COLO668 (cell line): Measurements from ENCODE around the gene MRPL40.

Experiments
- DNase-seq: peaks from one replicate; lab custom pipeline; 2025; ENCODE audit not compliant: unreplicated experiment; lab: John Stamatoyannopoulos, UW

MRPL40 gene

DNA sequence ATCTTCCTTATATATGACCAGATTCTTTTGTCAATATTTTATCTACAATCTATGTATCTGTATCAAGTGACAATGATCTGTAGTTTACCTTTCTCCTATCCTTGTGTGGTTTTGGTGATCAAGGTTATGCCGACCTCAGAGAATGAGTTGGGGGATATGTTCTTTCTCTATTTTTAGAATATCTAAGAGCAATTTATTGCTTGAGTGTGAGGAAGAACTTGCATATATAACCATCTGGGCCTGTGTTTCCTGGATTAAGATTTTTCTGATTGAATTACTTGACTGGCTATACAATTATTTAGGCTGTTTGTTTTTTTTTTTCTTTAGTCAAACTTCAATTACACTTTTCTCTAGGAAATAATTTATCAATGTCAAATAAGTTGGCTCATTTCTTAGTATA, 29.2 kb downstream of the MRPL40 start:
- DNase-seq: no peak

DNA sequence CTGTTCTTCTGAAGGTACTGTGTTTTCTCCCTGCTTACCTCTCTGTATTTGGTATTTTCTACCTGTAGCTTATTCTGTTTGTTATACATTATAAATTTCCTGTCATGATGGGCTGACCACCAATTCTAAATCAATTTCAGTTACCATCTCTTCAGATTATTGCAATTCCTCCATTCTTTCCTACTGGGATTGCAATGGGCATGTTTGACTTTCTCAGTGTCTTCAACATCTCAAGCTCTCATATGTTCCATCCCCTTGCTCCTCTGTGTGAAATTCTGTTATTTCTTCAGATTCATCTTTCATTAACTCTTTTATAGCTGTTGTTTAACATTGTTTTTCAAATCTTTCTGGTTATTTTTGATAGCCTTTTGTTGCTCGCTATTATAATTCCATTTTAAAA, 30.7 kb downstream of the MRPL40 start:
- no peak for DNase-seq

DNA sequence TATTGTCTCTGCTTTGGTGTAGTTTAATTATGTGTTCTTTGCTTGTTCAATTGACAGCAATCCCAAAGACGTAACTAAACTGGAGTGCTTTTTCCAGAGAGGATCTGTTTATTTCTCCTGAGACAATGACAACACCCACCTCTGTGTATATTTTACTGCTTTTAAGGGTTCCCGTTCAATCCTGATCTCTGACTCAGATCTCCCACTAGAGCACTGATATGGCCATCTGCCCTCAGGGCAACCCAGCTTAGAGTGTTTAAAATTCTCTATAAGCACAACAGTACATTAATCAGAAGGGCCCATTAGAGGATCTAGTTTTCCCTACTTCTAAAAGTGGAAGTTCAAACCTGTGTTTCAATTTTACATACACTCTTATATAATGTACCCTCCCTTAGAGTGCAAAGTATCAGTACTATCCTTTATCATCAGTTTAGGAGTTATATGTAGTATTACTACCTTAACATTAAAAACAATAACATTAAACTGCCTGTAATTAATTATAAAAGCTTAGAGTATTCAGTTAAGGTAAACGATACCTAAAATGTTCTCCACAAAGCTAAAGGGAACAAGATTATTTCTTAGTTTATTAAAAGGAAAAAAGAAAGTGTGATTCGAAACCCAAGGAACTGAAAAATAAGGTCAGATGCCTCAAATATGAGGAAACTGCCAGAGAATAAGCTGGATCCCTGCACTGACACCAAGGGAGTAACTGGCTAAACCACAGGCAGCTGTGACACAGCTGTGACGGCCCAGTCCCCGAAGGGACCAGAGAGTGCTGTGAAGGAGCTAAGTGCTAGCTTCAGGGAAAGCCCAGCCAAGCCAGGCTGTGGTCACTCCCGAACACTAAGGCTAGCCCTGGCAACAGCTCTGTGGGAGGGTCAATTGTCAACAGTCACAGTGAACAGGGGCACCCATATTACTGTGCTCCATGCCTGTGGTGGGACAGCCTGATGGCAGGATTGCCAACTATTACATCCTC, 31.4 kb downstream of the MRPL40 start:
- no peak for DNase-seq

DNA sequence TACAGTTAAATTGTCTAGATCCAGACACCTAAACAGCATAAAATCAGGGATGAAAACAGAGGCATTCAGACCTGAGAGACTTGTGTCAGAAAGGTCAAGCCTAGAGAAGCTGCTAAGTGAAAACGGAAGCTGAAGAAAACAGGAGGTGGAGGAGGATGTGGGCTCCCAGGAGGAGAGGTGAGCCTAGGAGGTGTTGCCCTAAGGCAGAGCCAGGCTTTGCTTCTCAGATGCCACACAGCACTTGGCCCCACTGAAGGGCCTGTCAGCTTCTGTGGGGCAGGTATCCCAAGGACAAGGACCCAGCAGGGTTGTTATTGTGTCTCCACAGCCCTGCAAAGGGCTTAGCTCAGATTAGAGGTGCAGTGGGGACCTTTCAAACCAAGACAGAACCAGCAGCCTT, 32.2 kb downstream of the MRPL40 start:
- no peak for DNase-seq

DNA sequence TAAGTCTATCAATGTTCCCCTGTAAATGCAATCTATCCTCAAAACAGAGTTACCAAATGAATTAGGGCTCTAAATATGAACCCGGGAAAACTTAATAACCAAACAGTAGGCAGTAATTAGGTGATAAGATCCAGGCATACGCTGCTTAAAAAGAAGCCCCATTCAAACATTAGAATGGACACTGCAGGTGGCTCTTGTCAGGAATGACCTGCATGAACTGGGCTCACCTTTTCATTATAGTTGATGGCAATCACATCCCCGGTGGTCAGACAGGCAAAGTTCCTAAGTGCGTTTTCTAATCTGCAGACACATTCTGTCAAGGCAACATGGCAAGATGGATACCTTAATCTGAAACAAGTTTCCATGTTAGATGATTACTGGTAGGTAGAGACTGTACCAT, 32.6 kb downstream of the MRPL40 start:
- no peak for DNase-seq

DNA sequence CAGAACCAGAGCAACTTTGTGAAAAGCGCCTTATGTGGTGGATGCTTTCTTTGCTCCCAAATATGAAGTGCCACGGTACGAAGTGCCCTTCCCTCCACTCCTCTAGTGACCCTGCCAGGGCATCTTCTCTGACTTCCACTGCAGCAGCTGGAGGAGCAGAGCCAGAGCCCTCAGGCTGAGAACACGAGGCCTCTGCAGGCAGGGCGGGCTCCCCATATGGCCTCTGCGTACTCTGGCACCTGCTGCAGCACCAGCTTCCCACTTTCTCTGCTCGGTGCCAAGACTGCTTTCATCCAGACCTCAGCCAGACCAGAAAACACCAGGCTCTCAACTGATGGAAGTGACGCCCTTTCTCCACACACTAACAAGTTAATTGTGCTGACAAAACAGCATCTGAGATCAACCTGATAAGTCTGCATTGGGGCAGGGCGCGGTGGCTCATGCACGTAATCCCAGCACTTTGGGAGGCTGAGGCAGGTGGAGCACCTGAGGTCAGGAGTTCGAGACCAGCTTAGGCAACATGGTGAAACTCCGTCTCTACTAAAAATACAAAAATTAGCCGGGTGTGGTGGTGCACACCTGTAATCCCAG, 33.9 kb downstream of the MRPL40 start:
- DNase-seq: no peak

DNA sequence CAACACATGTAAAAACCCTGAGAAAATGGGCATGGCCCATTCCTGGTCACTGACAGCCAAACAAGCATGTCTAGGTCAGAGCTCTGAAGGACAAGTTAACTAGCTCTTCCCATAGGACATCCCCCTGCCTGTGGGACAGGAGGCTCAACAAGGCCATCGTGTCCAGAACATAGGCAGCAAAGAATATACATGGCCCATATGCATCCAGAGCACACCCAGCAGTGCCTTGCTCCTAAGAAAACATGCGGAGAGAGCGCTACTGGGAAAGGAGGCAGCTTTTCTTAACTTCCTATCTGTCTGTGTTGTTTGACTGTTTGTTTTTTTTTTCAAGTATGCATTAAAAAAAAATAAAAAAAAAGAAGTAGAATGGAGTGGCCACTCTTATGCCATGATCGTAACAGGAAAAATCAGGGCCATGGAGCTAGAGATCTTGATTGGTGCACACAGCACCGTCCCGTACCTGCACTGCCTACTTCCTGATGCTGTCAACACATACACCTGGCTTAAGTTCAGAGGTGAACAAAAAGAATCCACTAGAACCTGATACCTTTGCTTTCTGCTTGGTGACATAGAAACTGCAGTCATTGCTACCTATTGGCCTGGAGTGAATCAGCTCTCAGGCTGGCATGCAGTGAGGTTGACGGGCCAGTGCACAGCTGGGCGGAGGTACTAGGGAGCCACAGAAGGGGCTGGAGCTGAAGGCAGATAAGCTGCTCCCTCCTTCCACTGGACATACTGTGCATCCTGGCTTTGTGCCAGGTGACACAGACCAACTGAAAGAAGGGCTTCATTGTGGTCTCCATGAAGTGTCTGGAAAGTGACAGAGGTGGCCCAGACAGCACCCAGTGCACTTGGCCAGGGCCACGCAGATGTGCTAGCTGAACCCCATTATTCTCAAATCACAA, 34.8 kb downstream of the MRPL40 start:
- no peak for DNase-seq

DNA sequence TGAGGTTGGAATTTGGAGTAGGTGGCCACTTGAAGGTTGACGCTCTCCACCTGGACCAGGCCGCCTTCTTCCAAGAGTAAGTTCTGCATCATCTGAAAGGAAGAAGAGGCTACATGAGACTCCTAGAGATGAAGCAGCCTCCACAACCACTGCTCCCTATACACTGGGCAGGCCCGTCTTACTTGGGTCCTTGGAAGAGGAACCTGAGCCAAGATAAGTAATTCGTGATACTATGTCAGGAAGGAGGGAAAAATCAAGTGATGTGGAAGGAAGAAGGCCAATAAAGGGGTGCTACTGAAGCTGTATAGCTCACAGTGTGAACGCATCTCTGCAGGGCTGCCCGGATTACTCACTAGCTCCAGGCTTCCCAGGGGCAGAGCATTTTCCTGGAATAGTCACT, 35.6 kb downstream of the MRPL40 start:
- DNase-seq: no peak

DNA sequence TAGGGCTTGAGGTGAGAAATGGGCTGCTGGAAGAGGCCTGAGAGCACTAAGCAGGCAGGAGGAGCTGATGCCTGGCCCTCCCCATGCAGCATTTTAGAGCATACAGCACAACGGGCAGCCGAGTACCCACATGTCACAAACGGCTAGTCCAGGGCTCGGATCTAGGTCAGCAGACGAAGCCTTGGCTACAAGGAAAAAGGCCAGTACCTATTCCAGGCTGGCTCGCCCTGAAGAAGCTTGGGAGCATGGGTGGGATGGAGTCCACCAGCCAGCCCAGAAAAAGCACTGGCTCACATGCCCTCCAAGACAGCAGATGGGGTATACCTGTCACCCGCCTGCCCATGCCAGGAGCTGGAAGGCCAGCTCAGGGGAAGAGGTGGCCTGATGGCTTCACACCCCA, 37.1 kb downstream of the MRPL40 start:
- DNase-seq: no peak

DNA sequence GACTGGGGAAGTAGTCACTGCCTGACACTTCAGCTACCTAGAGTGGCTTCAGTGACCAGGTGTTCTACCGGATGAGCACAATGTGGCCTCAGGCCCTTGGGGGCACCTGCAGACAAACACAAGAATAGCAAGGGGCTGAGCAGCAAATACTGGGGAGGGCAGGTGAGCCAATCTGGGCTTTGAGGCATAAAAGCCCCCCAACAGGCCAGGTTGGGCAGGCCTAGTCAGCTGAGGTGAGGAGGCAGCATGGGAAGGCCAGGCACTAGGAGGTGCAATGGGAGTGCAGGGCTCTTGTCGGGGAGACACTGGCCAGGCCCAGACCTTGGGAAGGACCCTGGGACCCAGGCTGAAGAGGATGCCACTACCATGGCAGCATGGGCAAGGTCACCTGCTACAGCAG, 37.7 kb downstream of the MRPL40 start:
- DNase-seq: no peak

DNA sequence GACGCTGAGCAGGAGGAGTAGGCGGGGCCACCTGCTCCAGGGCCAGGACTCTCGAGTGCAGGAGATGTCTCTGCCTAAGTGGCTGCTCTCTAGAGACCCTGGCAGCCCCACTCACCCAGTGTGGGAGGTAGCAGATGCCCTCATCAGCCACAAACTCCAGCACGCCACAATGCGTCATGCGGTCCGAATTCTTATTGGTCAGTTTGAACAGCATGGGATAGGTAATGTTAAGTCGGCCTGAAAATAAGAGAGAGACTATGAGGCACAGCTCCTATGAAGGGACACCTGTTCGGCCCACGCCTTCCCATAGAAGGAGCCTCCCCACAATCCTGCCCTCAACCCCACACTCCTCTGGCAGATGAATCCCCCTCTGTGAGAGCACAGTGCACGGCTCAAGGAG, 39.2 kb downstream of the MRPL40 start:
- no peak for DNase-seq

DNA sequence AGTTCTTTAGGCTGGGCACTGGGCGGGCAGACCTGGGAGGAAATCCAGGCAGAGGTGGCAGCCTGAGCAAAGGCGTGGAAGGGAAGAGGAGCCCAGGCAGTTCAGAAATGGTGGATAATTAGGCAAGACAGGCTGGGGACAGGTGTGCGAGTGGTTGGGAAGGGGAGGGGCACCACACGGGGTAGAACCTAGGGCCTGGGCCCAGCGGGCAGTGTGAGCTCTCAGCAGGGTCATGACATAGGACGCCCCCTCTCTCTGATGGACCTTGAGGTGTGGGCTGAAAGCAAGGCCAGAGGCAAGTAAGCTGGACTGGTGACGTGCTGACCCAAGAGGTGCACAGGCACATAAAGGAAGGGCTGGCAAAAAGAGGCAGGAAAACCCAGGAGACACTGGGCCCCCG, 39.9 kb downstream of the MRPL40 start:
- DNase-seq: no peak

DNA sequence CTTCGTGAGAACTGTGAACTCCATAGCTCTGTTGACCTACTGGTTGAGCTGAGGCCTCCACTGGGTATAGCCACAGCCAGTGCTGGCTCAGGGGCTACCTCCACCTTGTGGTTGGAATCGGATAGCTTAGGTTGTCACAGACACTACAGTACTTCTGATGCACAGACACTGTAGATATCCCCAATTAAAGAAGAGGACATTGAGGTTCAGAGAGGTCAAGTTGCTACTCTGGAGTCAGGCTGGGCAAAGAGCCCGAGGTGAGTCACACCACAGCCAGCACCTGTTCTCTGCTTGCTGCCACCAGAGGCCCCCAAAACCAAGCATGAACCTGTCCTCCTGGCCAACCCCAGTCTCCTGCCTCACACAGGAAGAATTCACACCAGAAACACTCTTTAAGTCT, 41.2 kb downstream of the MRPL40 start:
- no peak for DNase-seq

DNA sequence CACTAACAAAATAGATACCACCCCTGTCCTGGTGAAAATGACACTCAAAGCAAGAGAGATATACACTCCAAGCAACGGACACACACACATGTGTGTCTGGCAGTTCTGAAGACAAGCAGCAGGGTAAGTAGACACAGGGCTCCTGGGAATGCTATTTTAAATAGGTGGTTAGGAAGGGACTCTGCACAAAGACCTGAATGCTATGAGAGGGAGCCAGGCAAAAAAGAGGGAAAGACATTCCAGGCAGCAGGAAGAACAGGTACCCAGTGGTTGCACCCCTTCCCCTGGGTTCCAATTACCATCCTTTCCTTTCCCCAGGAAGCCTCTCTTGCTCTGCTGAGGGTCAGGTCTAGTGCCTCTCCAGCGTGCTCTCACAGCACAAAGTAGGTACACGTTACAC, 43.7 kb downstream of the MRPL40 start:
- no peak for DNase-seq

DNA sequence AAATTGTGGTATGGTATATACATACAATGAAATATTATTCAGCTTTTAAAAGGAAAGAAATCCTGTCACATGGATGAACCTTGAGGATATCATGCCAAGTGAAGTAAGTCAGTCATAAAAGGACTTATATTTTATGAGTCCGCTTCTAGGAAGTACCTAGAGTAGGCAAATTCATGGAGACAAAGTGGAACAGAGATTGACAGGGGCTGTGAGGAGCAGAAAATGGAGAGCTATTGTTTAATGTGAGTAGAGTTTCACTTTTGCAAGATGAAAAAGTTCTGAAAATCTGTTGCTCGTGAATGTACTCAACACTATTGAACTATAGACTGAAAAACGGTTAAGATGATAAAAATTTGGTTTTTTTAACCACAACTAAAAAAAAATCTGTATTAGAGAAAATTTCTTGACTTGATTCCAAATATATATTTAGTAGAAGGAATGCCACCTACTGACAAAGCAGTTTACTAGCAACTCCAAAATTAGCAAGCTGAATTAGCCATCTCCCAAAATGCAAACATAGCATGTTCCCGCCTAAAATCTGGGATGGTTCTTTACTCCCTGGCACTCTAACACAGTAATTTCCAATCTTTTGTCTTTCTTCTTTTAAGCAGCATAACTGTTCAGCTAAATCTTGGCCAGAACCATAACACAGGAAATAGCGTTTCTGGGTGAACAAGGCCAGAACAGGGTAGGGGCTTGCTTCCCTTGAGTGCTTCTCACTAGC, 45.1 kb downstream of the MRPL40 start:
- no peak for DNase-seq

DNA sequence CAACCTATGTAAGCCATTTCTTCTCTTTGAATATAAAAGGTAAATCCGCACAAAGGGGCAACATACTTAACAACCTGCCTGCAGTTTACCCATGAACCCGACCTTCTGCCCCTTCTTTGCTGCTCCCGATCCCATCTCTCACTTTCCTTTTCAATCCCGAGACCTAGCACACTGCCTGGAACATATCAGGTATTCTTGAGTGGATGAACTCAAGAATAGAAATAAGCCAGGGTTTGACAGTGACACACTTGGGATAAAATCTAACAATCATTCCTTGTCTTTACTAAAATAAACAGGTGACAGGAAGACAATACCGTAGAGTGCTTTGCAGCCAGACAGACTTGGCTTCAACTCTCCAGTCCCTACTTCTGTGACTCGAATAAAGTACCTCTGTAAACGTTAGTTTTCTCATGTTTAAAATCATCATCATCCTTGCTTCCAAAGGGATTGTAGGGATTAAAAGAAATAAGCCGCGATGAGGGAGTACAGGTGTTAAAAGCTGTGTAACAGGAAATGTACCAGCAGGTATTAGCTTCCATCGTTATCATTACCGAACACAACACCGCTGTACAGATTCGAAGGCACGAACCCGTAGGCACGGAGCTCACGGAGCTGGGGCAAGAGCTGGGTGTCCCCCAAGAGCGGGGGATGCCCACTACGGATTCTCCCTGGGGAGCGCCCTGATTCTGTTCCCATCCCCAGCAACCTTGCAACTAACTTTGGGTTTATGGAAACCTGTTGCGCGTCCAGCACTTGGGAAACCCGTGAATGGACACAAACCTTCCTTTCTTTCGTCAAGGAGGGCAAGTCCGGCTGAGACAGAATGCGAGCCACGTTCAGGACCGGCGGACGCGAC, 45.9 kb downstream of the MRPL40 start:
- DNase-seq: peak; percentile 12

DNA sequence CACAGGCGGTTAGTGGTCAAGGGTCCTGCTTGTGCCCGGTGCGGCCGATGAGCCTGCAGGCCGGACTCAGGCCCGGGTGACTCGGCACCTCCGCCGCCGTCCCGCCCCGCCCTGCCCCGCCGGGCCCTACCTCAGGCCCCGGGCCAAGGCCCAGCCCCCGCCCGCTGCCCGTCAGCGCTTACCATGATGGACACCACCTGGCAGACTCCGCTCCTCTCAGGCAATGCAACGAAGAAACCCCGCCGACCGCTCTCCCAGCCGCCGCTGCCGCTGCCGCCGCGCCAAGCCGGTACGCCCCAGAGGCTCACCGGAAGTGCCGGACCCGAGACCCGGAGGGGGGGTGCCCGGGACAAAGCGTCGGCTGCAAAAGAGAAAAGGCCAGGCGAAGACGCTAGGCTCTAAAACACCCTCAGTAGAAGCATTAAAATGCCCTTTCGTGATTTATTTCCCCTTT, 46.6 kb downstream of the MRPL40 start, which contains the start of gene UFD1:
Gene UFD1, minus strand, starts transcription at position 293 of the 454 bp plus-strand sequence. Its CDS starts 108 bp downstream, at position 185.
- DNase-seq: peak; percentile 78

DNA sequence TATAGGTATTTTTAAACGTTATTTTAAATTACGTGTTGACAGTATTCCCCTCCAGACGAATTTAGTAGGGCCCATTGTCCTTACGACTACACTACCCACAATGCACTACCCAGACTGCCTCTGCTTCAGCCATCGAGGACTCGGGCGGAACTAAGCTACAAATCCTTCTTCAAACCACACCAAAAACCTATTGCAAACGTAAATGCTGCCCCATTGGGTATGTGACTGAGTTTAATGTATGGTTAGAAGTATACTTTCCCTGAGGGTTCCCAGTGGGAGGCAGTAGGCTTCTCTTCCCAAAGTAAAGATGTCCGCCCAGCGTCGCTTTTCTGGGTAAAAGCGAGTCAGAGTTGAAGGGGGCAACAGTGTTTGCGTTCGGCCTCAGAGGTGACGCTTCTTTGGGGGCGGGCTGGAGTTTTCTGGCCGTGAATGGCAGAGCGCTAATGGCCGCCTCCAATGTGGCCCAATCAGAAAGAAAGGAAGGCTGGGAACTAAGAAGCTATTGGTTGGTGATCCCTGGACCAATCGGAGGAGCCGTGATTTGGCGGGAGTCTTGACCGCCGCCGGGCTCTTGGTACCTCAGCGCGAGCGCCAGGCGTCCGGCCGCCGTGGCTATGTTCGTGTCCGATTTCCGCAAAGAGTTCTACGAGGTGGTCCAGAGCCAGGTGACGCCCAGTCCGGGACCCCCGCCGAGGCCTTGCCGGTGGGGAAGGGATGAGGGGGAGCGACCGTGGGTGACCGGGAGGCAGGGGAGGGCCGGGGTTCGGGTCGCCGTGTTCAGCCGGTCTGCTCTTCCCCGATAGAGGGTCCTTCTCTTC, 47.2 kb downstream of the MRPL40 start, which contains the start of gene CDC45:
Gene CDC45, plus strand, starts transcription at position 566 of the 818 bp plus-strand sequence. Its CDS starts 49 bp downstream, at position 615.
- peak; percentile 95 for DNase-seq

DNA sequence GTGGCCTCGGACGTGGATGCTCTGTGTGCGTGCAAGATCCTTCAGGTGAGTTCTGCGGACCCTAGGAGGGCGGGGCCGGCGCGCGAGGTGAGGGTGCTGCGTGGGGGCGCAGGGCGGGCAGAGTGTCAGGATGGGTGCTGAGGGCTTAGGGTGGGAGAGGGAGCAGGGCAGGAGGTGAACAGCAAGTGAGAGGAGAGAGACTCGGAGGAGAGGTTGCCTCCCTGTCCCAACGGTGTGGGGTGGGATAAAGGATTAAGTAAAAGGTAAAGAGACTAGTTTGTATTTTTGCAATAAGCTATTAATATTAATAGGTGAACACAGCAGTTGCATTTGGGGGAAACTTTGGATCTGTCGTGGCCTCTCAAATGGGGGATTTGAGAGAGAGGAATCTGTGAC, 47.8 kb downstream of the MRPL40 start:
- DNase-seq: no peak
